ENCODE results near the gene HDGFL2. TPM values are rescaled to one million over a fixed set of nuclear protein-coding genes. Genes with fewer than 3 reads are reported as not detected.

HDGFL2 gene
- total and polyA plus RNA-seq, 10 of the 15 experiments (the other 5 are each of a cell fraction or from before 2014, with no cell fraction given): 0.16 to 56.9 (median 25.3) TPM

- WGBS (ENCODE audit: insufficient coverage, insufficient replicate concordance, low lambda C conversion rate, missing lambda C conversion rate): 26% methylated on average over 21 of the region's 23 CpGs
- Histone ChIP-seq H3K36me3 (ENCODE audit: control insufficient read depth in 2 of 2, insufficient read depth in 2 of 2, low read length in 1 of 2) (peaks cover 2 to 9% of the 10 kb centered on the region in 2 experiments; a peak in 3 of 4 replicates), H3K79me2 (ENCODE audit: control insufficient read depth, insufficient read depth, low read length) (peaks cover 26% of the 10 kb centered on the region), H3K4me1 (ENCODE audit: control insufficient read depth, insufficient read depth, low read length) (peaks cover 7% of the 10 kb centered on the region), H3K27ac (ENCODE audit: control insufficient read depth, insufficient read depth) (no peak overlapping the region), H2AFZ (ENCODE audit: control insufficient read depth, low read depth, low read length) (peak overlapping the region; percentile 80), H3K27me3 (replicated peaks in 1 of 2; ENCODE audit: control insufficient read depth in 2 of 2, insufficient read depth in 2 of 2, low read length in 1 of 2) (no peaks in the 10 kb centered on the region), H3K9me3 (replicated peaks; ENCODE audit: control insufficient read depth, insufficient read depth, low read length) (no peaks in the 10 kb centered on the region), H3K4me2 (ENCODE audit: control insufficient read depth, insufficient read depth) (peak overlapping the region; percentile 93), H3K9ac (ENCODE audit: control insufficient read depth, insufficient read depth, low read length) (peak overlapping the region; percentile 59), H3K4me3 (peak overlapping the region; percentile 99), H4K20me1 (ENCODE audit: control insufficient read depth, insufficient read depth) (no peaks in the 10 kb centered on the region)
- ChIA-PET CTCF (interaction anchor here (0.6 to 1.5 kb wide), 4 partner anchors 10 to 1745 kb away, joined by 3 to 4 read pairs (median 4); no protein-coding TSS in a partner anchor), SMC1A (ENCODE audit: uncharacterized antibody, unreplicated experiment) (interaction anchor here (0.6 kb wide), 1 partner anchor 12 kb away, joined by 3 read pairs; no protein-coding TSS in a partner anchor), RAD21 (ENCODE audit: unreplicated experiment) (no interaction called here), POLR2A (interaction anchor here (0.5 to 1.0 kb wide), 4 partner anchors 14 to 129 kb away, joined by 3 to 6 read pairs (median 4); no protein-coding TSS in a partner anchor)
- FAIRE-seq: no peak
- TF ChIP-seq EGR1 (IDR thresholded peaks at IDR 0.05; ENCODE audit: borderline replicate concordance in 1 of 2, low read depth in 2 of 2, low read length in 2 of 2): no peak
- no peak for TF ChIP-seq ATF7 (IDR thresholded peaks at IDR 0.05; ENCODE audit: low read depth)
- TF ChIP-seq BHLHE40 (IDR thresholded peaks at IDR 0.05; ENCODE audit: borderline replicate concordance in 1 of 2, low read depth in 2 of 2, low read length in 1 of 2): no peak
- no peak for TF ChIP-seq ZNF274 (IDR thresholded peaks at IDR 0.05; ENCODE audit: insufficient read depth, insufficient read length)
- TF ChIP-seq RELA (IDR thresholded peaks at IDR 0.05; ENCODE audit: borderline replicate concordance, partially characterized antibody): no peak
- TF ChIP-seq JUNB (IDR thresholded peaks at IDR 0.05): no peak
- no peak for TF ChIP-seq ZBTB4 (CRISPR knock-in tag; IDR thresholded peaks at IDR 0.05)
- TF ChIP-seq JUND (IDR thresholded peaks at IDR 0.05; ENCODE audit: low read depth, low read length): no peak
- no peak for TF ChIP-seq RELB (IDR thresholded peaks at IDR 0.05; ENCODE audit: low read depth)
- TF ChIP-seq CEBPB (IDR thresholded peaks at IDR 0.05; ENCODE audit: borderline replicate concordance in 1 of 2, low read depth in 2 of 2, low read length in 2 of 2): no peak
- no peak for TF ChIP-seq RBBP5 (conservative IDR thresholded peaks at IDR 0.05)
- no peak for TF ChIP-seq ZNF207 (IDR thresholded peaks at IDR 0.05; ENCODE audit: borderline replicate concordance)
- DNase-seq (ENCODE audit: low read depth, low spot score): no peak
- ATAC-seq: no peak
- intact Hi-C loops (cut with micrococcal nuclease; ENCODE audit: unreplicated experiment): loop anchor here (5.0 kb wide), 1 partner anchor 248 kb away; the partner anchor contains the start of gene DPP9
- in situ Hi-C loops (cut with MboI): no loop called here
- no TSS peak for BruUV-seq (replicated peaks)
Measured at GRCh38 chr19:4473763-4474513, 1.8 kb downstream of the HDGFL2 start.

Data from GM12878 (cell line).